Esophagus squamous epithelium (tissue), 4 donors: Measurements from ENCODE around the gene CLTC.

Source experiments
- POLR2A ChIP-seq, 4 donors: fragments of 450-650 bp; IDR thresholded peaks; one replicate each; pipeline ENCODE4 v1.6.1; 2017; ENCODE audit warnings: antibody characterized with exemption in 4 of 4, mild to moderate bottlenecking in 4 of 4, moderate library complexity in 3 of 4
- TF ChIP-seq, protein P1 (sequence below), 6 experiments: fragments of 450-650 bp in 4 of 6; fragments of 200-600 bp in 2 of 6; sonication (generic) in 2 of 6; IDR thresholded peaks; one replicate each; pipeline ENCODE4 v1.5.1; 2016 to 2019; ENCODE audit warnings: antibody characterized with exemption in 6 of 6, mild to moderate bottlenecking in 4 of 6, moderate library complexity in 4 of 6

- TF ChIP-seq, protein P1, sequence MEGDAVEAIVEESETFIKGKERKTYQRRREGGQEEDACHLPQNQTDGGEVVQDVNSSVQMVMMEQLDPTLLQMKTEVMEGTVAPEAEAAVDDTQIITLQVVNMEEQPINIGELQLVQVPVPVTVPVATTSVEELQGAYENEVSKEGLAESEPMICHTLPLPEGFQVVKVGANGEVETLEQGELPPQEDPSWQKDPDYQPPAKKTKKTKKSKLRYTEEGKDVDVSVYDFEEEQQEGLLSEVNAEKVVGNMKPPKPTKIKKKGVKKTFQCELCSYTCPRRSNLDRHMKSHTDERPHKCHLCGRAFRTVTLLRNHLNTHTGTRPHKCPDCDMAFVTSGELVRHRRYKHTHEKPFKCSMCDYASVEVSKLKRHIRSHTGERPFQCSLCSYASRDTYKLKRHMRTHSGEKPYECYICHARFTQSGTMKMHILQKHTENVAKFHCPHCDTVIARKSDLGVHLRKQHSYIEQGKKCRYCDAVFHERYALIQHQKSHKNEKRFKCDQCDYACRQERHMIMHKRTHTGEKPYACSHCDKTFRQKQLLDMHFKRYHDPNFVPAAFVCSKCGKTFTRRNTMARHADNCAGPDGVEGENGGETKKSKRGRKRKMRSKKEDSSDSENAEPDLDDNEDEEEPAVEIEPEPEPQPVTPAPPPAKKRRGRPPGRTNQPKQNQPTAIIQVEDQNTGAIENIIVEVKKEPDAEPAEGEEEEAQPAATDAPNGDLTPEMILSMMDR (IDR thresholded peaks at IDR 0.05): no peak
- TF ChIP-seq POLR2A (IDR thresholded peaks at IDR 0.05): no peak
Measured at GRCh38 chr17:59723607-59724006, 103.9 kb downstream of the CLTC start.
